GM12873 (cell line): Measurements from ENCODE around the gene SP8.

Experiments used
- TF ChIP-seq, protein P1 (sequence below): IDR thresholded peaks from 2 replicates; pipeline ENCODE4 v1.5.1; 2012; ENCODE audit warnings: low read depth, mild to moderate bottlenecking, moderate library complexity, low read length, control low read depth; ENCODE audit not compliant: insufficient read depth; ENCODE audit errors: missing control alignments

SP8 gene

DNA sequence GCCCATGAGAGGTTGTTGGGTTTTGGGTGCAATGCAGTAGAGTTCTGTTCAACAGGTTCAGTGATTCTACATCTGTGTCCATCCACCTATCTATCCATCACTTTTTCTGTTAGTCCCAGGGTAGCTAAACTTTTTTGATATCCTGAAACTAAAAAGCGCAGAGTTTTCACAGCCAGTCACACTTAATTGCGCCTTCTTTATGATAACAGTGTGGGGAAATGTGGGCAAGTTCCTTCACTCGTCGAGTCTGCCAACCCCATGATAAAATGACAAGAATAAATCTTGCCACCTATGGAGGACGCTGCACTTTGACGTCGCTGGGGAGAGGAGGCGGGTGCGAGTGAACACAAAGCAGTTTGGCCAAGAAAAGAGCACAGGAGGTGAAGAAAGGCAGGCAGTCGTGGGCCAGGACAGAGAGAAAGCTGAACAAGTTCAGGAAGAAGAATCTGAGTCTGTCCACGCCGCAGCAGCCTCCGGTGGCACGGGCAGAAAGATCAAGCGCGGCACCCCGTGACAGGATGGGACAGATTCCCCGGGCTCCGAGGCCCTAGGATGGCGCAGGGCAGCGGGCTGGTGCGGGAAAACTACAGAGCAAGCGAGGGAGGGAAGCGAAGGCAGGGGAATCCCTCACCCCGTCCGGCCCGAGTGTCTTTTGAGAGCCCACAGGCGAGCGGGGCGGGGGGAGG lies 9.2 kb downstream of the SP8 start:
- TF ChIP-seq, protein P1, sequence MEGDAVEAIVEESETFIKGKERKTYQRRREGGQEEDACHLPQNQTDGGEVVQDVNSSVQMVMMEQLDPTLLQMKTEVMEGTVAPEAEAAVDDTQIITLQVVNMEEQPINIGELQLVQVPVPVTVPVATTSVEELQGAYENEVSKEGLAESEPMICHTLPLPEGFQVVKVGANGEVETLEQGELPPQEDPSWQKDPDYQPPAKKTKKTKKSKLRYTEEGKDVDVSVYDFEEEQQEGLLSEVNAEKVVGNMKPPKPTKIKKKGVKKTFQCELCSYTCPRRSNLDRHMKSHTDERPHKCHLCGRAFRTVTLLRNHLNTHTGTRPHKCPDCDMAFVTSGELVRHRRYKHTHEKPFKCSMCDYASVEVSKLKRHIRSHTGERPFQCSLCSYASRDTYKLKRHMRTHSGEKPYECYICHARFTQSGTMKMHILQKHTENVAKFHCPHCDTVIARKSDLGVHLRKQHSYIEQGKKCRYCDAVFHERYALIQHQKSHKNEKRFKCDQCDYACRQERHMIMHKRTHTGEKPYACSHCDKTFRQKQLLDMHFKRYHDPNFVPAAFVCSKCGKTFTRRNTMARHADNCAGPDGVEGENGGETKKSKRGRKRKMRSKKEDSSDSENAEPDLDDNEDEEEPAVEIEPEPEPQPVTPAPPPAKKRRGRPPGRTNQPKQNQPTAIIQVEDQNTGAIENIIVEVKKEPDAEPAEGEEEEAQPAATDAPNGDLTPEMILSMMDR: no peak

DNA sequence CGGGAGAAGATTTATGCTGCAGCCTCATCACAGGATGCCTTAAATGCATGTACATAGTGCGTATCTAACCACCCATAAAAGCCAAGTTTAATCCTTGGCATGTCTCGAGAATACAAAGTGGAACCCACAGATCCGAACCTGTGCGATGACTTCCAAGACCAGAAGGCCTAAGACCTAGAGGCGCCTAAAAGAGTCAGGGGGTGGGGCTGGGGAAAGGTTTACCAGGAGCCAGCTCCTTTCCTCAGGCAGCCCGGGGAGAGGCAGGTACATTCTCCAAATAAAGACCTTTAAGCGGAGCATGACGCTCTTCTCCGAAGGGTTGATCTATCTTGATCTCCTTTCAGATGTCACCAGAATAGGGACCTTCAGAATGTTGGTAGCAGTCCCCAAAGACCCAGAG lies 9.7 kb downstream of the SP8 start:
- TF ChIP-seq, protein P1: no peak

DNA sequence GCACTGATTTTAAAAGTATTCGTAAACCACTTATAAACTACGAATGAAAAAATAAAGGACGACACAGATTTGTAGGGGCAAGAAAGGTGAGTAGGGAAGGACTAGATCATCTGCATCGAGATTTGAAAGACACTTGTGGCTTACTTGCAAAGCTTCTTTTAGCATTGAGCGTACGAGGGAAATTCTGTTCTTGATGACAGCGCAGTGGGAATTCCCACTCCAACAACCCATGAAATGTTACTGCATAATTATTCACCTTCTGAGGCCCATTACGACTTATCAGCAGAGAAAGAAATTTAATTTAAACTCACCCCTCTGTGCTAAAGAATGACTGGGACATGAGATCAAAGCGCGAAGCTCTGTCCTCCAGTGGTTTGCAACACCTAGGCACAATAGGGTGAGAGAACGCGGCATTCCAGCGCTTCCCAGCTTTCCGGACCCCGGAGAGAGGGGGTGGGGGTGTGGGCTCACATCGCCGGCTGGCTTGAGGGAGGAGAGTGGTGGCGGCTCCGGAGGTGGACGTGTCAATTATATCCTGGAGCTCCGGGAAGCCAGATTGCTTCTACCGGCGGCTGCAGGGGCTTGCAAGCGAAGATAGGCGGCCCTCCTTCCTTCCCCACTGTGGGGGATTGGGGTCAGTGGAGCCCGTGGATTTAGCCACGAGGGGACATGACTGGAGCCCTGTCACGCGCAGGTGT lies 10.3 kb downstream of the SP8 start:
- TF ChIP-seq, protein P1: no peak

DNA sequence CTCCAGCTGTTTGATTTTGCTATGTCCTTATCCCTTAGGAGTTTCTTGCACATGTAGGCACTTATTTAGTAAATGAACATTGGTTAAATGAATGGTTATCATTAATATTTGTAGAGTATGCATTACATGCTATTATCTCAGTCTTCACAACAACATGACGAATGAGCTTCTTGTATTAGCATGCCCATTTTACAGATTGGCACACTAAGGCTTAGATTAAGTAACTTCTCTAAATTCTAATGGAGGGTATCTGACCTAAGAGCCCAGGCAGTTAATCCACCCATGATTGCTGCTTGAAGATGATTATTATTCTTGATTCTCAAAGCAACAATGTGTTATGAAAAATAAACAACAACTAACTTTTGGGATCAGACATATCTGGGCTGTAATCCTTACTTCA lies 32.7 kb downstream of the SP8 start:
- TF ChIP-seq, protein P1: no peak

DNA sequence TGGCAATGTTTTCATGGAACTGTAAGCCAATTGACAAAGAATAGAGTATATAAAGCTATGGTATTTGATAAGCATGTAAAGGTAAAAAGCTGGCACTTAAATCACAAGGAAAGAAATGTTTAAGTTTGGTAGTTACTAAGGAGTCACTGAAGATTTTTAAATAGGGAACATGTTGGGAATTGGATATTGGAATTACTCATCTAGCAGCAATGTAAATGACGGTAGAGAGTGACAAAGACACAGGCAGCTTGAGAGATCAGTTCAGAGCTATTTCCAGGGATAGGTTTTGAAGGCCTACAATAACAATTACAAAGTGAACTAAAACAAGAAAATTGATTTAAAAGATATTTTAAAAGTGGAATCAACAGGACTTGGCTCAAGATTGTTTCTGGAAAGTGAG lies 36.8 kb downstream of the SP8 start:
- TF ChIP-seq, protein P1: no peak

DNA sequence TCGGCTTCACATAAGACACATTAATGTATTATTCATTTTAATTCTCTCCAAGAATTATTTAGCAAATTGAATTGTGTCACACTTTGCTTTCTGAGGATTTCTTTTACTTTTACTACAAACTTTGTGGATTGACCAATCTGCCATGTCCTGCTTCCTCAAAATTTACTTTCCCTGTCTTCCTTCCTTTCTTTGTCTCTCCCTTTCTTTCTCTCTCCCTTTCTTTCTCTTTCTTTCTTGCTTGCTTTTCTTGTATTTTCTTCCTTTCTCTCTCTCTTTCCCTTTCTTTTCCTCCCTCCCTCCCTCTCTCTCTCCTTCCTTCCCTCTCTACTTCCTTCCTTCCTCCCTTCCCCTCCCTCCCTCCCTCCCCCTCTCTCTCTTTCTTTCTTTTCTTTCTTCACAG lies 37.8 kb downstream of the SP8 start:
- TF ChIP-seq, protein P1: no peak

DNA sequence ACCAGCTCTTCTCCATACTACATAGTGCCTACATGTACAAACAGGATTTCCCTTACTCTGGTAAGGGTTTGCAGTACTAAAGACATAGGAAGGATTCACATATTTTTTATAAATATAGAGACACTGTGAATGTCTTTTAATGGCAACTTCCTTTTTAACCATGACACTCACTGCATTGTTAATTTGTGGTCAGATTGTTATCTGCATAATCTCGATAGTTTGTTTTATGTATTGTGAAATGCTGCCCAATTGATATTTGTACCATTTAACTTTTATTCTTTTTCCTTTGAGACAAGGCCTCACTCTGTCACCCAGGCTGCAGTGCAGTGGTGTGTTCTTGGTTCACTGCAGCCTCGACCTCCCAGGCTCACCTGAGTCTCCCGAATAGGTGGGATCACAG lies 39.7 kb downstream of the SP8 start:
- TF ChIP-seq, protein P1: no peak
